Left renal cortex interstitium (tissue), 4 donors: ENCODE measurements around the gene KRT6C. TPM values are rescaled to one million over a fixed set of nuclear protein-coding genes. Genes with fewer than 3 reads are reported as not detected.
"Not testable (repeated sequence)": the region's sequence is repeated elsewhere in the genome, so short reads cannot be mapped to it uniquely, and the experiment has no call there.

Experiments used
- DNase-seq, 4 donors: peaks; one replicate each; pipeline ENCODE4 v3.0.0-alpha.2; 2013; ENCODE audit warnings: low read depth in 4 of 4, low spot score in 2 of 4, missing footprints in 1 of 4
- polyA plus RNA-seq, 4 donors: library from polyadenylated mRNA; unstranded; fragments of 120-200 nt; gene quantifications; one replicate each; pipeline ENCODE4 v1.2.1, GENCODE V29; 2013; ENCODE audit not compliant: insufficient read length in 4 of 4

Gene KRT6C
- polyA plus RNA-seq, 4 donors: not detected

DNA sequence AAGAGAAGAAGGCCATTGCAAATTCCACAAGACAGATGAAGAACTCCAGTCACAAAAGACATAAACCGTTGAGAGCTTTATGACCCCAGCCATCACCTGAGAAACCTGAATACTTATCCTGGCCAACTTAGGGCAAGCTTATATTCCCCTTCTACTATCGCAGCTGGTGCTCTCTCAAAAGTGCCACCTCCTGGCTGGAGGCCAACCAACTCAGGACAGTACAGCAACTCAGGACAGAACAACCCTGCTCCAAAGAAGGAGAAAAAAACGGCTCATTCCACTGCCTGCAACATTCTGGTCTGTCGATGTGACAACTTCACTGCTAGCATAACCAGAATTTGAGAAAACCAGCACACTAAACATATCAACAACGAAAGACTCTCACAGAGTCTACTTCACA is 11.9 kb downstream of the KRT6C start:
- DNase-seq: no peak

DNA sequence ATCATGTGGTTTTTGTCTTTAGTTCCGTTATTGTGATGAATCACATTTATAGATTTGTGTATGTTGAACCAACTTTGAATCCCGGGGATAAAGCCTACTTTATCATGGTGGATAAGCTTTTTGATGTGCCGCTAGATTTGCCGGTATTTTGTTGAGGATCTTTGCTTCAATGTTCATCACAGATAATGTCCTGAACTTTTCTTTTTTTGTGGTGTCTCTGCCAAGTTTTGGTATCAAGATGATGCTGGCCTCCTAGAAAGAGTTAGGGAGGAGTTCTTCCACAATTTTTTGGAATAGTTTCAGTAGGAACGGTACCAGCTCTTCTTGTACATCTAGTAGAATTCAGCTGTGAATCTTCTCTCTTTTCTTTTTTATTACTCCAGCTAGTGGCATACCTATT is 14.7 kb downstream of the KRT6C start:
- no peak for DNase-seq

DNA sequence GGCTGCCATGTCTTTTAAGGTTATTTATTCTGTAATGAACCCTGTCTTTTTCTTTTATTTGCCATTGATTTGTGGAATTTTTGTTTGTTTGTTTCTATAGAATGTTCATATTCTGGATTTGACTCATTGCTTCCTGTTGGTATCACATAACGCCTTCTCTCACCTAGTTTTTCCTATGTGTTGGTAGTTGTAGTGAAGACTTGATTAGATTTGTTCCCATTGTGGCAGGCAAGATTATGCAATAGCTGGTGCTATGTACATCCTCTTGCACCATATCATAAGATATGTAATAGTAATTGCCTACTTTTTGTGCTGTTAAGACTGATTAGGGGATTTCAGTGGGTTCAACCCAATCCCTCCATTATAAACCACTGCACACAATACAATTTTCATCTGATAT is 17.8 kb downstream of the KRT6C start:
- DNase-seq: no peak

DNA sequence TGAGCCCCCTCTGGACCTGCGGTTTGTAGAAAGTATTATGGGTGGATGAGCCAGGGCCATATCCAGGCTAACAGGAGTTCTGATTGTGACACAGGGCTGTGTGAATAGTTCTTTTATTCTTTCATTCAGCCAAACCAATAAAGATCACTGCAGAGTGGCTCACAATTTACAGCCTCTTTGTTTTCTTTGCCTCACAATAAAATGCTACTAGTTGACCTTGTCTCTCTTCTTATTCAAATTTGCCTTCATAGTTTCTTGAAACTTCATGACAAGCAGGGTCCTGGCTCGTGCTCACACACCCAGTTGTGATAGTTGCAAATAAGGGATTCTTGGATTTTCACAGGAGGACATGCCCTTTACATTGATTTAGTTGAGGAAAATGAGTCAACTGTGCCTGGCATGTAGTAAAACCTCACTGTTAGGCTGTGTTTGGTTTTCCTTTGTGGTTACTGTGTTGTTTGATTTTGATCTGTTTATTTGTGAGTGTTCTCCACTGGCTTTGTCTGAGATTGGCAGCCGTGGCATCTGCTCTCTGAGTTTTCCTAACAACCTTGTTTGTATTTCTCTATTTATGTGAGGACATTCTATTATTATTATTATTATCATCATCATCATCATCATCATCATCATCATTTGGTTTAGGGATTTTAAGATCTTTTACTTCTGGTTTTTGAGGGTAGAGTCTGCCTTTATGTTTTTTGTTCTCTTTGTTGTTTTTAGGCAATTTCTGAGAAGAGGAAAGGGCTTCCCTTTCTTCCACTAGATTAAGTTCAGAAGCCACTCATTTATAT is 19.0 kb downstream of the KRT6C start:
- DNase-seq: no peak

DNA sequence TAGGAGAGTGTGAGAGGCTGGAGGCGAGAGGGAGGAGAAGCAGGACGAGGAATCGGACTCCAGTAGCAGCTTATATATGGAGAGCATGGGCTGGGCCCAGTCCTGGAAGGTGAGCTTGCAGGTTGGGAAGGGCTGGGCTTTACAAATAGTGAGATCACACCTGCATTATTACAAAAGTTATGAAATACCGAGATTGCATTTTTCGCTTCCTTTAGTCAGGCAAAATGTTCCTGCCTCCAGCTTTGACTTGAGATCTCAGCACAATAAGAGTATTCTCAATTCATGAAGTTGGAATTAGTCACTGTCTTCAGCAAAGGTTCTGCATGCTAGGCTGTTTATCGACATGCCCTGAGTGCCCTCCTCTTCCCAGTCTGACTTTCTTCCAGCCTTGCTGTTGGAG is 21.5 kb downstream of the KRT6C start, which contains the start of gene KRT6B:
TSS of gene KRT6B (minus strand) at position 46 of the 400 bp plus-strand sequence. CDS start 68 bp downstream, outside the sequence.
- no peak for DNase-seq

DNA sequence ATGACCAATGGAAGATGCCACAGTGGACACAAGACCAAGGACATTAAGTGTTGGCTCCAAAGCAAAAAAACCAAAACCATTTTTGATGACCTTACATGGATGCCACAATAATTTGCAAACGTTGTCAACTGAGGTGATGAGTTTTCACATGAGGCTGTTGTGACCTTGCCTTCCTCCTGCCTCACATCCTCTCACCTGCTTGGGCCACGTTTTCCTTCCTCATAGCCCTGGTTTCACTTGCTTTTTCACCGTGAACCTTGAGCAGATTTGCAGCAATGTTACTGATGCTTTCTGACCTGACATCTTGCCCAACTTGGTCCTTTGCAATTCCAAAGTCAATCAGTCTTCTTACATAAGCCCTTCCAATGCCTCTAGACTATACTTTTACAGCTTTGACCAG is 25.4 kb downstream of the KRT6C start:
- DNase-seq: no peak

DNA sequence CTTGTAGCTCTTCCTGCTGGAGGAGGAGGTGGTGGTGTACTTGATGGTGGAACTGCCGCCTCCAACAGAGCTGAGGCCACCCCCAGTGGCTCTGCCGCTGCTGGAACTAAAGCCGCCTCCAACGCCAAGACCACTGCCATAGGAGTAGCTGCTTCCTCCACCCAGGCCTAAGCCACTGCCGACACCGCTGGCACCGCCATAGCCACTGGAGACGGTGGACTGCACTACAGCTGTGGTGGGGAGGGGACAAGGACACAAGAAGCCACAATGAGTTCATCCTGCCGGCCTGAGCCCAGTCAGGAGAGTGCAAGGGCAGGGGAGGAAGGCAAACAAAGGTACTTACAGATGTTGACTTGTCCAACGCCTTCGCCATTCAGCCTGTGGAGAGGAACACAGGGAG is 26.4 kb downstream of the KRT6C start:
- DNase-seq: not testable (repeated sequence)

DNA sequence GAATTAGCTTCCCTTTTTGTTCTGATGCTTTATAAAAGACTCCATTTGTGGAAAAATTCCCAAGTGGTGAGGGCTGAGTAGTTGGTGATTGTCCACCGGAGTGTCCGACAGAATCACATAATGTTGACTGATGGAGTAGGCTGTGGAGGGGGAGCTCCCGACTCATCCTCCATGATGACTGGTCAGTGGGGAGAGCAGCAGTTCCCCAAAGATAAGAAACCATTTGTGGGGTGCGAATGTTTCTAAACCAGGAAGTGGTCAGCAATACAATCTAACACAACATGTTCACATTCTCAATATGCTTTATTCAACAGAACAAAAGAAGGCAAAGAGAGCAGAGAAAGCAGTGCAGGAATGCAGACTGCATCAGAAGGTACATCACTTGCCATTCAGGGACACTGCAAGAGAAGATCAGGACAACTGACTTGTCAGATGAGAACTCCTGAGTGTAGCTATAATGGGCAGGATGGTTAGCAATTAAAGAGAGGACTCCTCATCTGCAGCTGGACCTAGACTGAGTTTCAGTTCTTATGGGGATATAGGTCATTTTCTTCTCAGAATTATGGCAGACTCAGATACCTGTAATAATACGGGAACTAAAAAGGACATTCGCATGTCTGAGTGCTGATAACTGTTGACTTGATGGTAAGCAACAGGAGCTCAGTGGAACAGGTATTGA is 27.1 kb downstream of the KRT6C start:
- DNase-seq: no peak

DNA sequence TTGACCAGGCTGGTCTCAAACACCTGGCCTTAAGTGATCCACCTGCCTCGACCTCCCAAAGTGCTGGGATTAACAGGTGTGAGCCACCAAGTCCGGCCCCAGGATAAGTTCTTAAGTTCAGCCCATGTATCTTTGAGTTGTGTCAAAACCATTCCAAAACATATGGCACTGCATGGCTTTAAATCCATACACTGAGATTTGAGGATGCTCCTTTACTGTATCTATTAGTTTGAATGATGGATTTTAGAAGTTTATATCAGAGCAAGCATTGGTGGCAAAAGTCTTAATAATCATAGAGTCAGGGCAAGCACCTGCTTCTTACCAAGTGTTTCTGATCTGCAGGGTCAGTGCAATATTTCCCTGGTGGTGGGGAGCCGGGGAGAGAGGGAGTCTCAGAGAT is 27.7 kb downstream of the KRT6C start:
- DNase-seq: no peak

DNA sequence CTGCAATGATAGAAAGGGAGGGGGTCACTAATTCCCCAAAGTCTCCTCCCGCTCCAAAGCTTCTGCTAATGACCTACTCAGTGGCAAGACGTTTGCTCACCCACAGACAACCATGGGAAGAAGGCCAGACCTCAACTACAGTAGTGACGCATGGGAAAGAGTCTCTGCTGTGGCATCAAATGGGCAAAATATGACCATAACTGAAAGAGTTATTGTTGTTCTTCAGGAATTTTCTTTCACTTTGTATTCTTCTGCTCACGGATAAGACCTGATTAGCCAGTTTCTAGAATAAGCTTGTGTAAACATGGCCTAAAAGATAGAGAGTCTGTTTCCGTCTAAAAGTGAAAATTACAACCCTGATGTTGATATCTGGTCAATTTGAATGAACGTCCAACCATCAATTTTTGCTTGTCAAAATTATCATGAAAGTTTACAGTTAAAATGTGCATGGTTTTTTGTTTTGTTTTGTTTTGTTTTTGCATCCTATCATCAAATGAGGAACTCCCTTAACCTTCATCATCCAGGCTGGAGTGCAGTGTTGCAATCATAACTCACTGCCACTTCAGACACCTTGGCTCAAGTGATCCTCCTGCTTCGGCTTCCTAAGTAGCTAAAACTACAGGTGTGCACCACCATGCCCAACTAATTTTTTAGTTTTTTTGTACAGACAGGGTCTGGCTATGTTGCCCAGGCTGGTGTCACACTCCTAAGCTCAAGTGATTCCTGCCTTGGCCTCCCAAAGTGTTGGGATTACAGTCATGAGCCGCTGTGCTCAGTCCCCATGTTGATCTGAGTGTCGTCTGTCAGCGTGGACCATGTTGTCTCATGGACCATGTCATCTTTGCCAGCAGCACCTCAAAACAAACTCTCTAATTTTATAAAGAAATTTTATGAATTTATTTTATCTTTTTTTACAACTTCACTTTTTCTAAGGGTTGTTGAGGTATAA is 28.7 kb downstream of the KRT6C start:
- DNase-seq: no peak

DNA sequence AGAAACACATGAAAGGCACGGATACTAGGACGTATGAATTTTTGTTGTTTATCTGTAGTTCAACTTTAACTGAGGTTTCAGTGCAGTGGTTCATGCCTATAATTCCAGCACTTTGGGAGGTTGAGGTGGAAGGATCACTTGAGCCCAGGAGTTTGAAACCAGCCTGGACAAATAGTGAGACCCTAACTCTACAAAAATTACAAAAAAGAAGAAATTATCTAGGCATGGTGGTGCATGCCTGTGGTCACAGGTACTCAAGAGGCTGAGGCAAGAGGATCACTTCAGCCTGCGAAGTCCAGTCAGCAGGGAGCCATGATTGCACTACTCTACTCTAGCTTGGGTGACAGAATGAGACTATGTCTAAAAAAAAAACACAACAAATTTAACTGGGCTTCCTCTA is 29.6 kb downstream of the KRT6C start:
- DNase-seq: no peak

DNA sequence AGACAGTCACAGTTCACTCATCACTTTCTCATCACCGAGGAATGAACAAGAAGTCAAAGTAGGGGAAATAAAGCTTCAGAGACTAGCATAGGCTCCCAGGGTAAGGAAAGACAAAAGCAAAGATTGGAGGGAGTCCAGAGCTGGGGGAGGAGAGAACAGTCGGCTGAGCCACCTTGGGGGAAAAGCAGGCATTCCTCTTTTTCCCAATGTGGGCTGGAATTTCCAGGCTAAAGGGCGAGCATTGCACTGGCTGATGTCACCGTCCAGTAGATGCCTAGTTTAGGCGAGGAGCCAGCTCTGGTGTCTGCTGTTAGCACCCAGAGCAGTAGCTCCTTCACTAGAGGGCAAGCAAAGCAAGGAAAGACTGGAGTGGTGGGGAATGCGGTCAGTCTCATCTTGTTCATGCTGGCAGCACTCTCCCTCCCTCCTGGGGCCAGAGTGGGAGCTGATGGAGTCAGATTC is 31.0 kb downstream of the KRT6C start:
- no peak for DNase-seq

DNA sequence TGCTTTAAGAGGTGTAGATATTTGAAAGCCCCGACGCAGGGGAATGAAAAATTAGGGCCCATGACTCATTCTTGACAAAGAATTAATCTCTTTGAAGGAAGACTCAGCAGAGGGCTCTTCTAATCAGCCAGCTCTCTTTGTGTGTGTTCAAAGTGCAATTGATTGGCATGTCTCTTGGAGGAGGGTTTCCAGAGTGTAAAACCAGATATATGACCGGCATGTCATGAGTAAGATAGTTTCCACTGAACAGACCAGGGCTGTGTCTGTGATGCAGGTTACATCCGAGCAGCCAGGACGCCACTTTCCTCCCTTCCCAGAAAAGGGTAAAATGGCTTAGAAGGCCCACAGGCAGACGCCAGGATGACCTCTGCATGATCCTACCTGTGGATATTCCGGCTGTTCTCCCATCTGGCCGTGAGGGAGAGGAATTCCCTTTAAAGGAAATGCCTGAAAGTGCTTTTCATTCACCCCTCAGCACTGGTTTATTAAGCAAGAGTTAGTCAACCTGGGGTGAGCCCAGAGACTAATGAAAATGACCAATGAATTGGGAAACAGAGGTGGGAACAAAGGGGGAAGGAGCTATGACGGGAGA is 32.2 kb downstream of the KRT6C start:
- DNase-seq: no peak

DNA sequence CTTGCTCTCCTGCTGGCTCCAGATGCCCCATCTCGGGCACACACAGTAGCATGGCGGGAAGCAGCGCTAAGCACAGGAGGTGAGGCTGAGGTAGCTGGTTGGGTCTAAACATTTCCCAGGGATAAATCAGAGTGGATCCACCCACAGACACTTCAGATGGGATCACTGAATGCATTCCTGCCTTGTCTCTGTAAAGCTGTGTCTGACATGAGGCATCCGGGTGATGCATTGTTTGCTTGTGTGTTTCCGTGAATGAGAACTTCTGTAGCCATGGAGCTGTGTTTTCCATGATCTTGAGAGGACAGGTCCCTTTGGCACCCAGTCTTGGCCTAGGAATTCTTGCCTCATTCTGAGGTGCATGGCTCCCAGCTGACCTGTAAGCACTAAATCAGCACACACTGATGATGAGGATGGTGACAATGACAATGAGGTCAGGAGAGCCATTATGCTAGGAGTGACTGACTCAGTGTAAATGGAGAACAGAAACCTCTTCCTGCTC is 32.7 kb downstream of the KRT6C start:
- DNase-seq: no peak

DNA sequence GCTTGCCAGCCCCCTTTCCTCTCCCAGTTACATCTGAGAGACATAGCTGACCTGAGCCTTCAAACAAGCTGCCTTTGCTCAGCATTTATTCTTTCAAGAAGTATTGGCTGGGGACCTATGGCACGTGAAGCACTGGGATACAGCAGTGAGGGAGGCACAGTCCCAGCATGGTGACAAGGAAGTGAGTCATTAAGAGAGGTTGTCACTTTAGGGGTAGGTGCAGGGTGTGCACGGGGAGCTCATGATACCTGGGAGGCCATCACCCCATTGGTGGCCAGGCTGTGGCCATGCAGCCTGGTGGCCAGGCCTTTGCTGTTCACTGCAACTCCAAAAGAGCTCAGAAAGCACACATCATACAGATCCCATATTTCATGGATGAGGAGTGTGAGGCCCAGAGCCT is 33.8 kb downstream of the KRT6C start:
- no peak for DNase-seq

DNA sequence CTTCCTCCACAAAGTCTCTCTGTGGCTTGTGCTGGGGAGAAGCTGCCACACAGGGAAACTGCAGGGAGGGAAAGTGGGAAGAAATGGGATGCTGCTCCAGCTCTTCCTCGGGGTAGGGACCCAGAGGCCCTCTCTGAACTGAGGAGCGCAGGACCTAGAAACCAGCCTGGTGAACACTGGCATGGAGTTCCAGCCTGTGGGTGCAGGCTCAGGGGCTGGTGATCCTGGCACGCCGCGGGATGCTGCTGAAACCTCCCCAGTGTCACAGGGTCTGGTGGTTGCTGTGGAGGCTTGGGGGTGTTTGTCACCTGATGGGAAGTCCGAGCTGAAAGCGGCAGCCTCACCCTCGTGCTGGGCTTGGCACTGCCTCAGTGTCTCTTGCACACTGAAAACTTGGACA is 34.2 kb downstream of the KRT6C start:
- no peak for DNase-seq

DNA sequence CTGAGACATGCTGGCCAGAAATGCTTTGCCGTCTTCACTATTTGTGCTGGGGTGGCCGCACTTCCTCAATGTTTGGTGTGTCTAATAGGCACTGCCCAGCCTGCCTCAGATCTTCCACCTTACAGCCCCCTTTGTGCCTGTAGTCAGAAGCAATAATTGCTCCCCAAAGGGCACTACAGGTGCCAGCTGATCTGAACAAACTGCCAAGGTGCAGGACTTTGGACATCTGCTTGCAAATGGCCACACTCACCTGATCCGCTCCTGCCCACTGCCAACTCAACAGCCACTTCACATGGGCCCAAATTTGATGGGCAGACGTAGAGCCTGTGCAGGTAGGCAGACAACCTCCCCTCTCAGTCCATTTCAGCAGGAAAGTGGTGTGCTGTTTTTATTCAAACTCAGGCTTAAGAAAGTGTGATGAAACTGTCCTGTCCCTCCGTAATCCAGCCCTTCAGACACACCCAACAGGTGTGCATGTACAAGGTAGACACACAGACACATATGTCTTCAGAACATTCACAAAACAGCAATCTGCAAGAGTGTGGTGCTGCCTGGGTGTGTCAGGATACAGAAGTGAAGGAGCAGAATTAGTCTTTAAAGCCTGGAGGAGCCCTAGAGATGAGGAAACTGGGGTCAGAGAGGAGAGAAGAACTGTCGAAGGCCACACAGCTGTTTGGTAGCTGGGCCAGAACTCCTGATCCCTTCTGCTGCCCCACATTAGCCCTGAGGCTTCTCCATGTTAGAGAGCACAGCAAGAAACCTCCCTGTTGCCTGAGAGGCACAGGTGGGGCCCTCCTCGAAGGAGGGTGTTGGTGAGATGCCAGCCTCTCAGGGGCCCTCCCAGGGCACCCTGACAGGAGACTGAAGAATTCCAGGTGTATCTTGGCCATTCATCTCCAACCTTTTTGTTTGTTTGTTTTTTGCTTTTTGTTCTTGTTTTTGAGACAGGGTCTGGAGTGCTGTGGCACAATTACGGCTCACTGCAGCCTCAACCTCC is 35.0 kb downstream of the KRT6C start:
- DNase-seq: no peak

DNA sequence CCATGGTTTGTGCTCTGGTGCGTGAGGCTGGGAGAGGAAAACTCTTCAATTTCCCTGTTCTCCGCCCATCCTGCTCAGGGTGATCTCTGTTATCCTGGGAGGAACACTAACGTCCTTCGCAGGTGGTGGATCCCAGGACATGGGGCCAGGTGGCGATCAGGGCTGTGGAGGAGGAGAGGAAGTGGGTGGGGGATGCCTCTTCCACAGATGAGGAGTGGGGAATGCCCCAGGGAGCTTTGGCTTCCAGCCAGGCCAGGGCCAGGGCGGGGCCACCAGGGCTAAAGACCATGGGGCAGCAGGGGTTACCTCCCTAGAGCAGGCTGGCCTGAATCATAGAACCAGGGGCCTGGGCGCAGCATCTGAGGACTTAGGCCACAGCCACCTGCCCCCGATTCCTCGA is 36.1 kb downstream of the KRT6C start:
- DNase-seq: no peak

DNA sequence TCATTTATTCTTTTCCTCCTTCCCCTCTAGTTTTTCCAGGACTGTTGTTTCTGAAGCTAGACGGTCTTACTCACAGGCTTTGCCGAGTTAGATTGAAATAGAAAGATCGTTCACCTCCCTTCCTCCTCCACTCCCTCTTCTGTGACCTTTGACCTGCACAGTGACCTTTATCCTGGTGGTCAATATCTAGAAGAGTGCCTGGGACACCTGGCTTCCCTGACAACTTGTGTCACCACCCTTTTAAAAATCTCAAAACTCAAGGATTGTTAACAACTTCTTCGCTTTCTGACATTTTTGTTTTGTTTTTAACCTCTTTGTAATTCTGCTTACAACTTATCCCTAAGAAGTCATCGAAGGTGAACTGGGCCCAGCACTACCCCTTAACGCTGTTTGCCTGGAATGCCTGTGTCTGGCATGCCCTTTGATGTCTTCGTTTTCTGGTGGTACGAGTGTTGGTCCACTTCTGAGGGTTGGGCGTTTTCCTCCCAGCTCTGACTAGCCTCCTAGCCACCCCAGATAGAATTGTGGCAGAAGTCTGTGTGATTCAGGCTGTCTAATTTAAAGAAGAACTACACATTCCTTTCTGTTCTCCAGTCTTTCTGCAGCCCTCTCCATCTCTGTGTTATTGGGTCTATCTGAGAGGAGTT is 36.7 kb downstream of the KRT6C start:
- no peak for DNase-seq
